Measurements from ENCODE around the gene HSD17B13.

Gene HSD17B13

GRCh38 chr4:87275311-87275710 is 47.4 kb downstream of the HSD17B13 start:
- no peak for DNase-seq (ENCODE audit: low read depth, low spot score)
- H3K4me3 ChIP-seq (ENCODE audit: low read length), result no peak overlapping the region

GRCh38 chr4:87274803-87275202 is 47.9 kb downstream of the HSD17B13 start:
- DNase-seq (ENCODE audit: low read depth, low spot score), result no peak
- H3K4me3 ChIP-seq (ENCODE audit: low read length), result no peak overlapping the region

GRCh38 chr4:87274327-87274726 is 48.4 kb downstream of the HSD17B13 start:
- no peak overlapping the region for H3K4me3 ChIP-seq (ENCODE audit: low read length)
- DNase-seq (ENCODE audit: low read depth, low spot score), result no peak

GRCh38 chr4:87270825-87271224 is 51.9 kb downstream of the HSD17B13 start:
- no peak for DNase-seq (ENCODE audit: low read depth, low spot score)
- H3K4me3 ChIP-seq (ENCODE audit: low read length), result no peak overlapping the region

- no peak overlapping the region for H3K4me3 ChIP-seq (ENCODE audit: low read length)
- peak; percentile 11 for DNase-seq (ENCODE audit: low read depth, low spot score)
These were observed 52.5 kb downstream of the HSD17B13 start for GRCh38 chr4:87270144-87270543.

GRCh38 chr4:87268411-87268810 is 54.3 kb downstream of the HSD17B13 start:
- DNase-seq (ENCODE audit: low read depth, low spot score), result no peak
- no peak overlapping the region for H3K4me3 ChIP-seq (ENCODE audit: low read length)

- no peak overlapping the region for H3K4me3 ChIP-seq (ENCODE audit: low read length)
- DNase-seq (ENCODE audit: low read depth, low spot score), result no peak
These were observed 55.7 kb downstream of the HSD17B13 start for GRCh38 chr4:87266986-87267385.

GRCh38 chr4:87262886-87263285 is 59.8 kb downstream of the HSD17B13 start:
- H3K4me3 ChIP-seq (ENCODE audit: low read length), result no peak overlapping the region
- no peak for DNase-seq (ENCODE audit: low read depth, low spot score)

GRCh38 chr4:87260477-87260876 is 62.2 kb downstream of the HSD17B13 start:
- no peak overlapping the region for H3K4me3 ChIP-seq (ENCODE audit: low read length)
- DNase-seq (ENCODE audit: low read depth, low spot score), result no peak

GRCh38 chr4:87258677-87259076 is 64.0 kb downstream of the HSD17B13 start:
- no peak overlapping the region for H3K4me3 ChIP-seq (ENCODE audit: low read length)
- DNase-seq (ENCODE audit: low read depth, low spot score), result no peak

GRCh38 chr4:87257523-87257922 is 65.2 kb downstream of the HSD17B13 start:
- no peak for DNase-seq (ENCODE audit: low read depth, low spot score)
- H3K4me3 ChIP-seq (ENCODE audit: low read length), result no peak overlapping the region

GRCh38 chr4:87255755-87256154 is 66.9 kb downstream of the HSD17B13 start:
- DNase-seq (ENCODE audit: low read depth, low spot score), result no peak
- H3K4me3 ChIP-seq (ENCODE audit: low read length), result no peak overlapping the region
